HG03457 (cell line): ENCODE results near the gene LRCH4.

Source experiments
- ATAC-seq: cut with Tn5 transposase; IDR thresholded peaks from one replicate; pipeline ENCODE4 v1.9.1; 2021; ENCODE audit warnings: moderate number of reproducible peaks; ENCODE audit not compliant: unreplicated experiment

The LRCH4 gene

GRCh38 chr7:100585511-100586265, at the start of gene LRCH4:
LRCH4 (minus strand) TSS chr7:100586129; CDS start chr7:100586100, 29 bp downstream.
- no peak for ATAC-seq

GRCh38 chr7:100632951-100633717, 47.2 kb upstream of the LRCH4 start:
- no peak for ATAC-seq

GRCh38 chr7:100630066-100630465, 44.1 kb upstream of the LRCH4 start:
- ATAC-seq = no peak

- ATAC-seq = no peak
These were observed 43.3 kb upstream of the LRCH4 start for GRCh38 chr7:100629117-100629716.

- ATAC-seq = no peak
These were observed 41.3 kb upstream of the LRCH4 start for GRCh38 chr7:100627238-100627549.

- ATAC-seq = no peak
These were observed 40.8 kb upstream of the LRCH4 start for GRCh38 chr7:100626530-100627237.

- no peak for ATAC-seq
These were observed 40.1 kb upstream of the LRCH4 start for GRCh38 chr7:100626055-100626454.

GRCh38 chr7:100623951-100624824, 38.3 kb upstream of the LRCH4 start:
- no peak for ATAC-seq

GRCh38 chr7:100621554-100621953, 35.6 kb upstream of the LRCH4 start:
- ATAC-seq = no peak

GRCh38 chr7:100620804-100621203, 34.9 kb upstream of the LRCH4 start:
- no peak for ATAC-seq

- ATAC-seq = no peak
These were observed 34.3 kb upstream of the LRCH4 start for GRCh38 chr7:100620239-100620638.

- no peak for ATAC-seq
These were observed 28.5 kb upstream of the LRCH4 start for GRCh38 chr7:100614308-100614861.

GRCh38 chr7:100613412-100614175, 27.7 kb upstream of the LRCH4 start:
- no peak for ATAC-seq

GRCh38 chr7:100612730-100613390, 26.9 kb upstream of the LRCH4 start:
- ATAC-seq = no peak

- peak; percentile 79 for ATAC-seq
These were observed 26.2 kb upstream of the LRCH4 start, which contains the start of gene MOSPD3 for GRCh38 chr7:100611983-100612729. MOSPD3 (plus strand) TSS chr7:100612540; CDS start chr7:100612792, 252 bp downstream.

GRCh38 chr7:100609958-100610357, 24.0 kb upstream of the LRCH4 start:
- ATAC-seq = no peak

- ATAC-seq = no peak
These were observed 21.2 kb upstream of the LRCH4 start for GRCh38 chr7:100607111-100607510.

- no peak for ATAC-seq
These were observed 20.4 kb upstream of the LRCH4 start for GRCh38 chr7:100606313-100606712.
